ENCODE data around the gene MYO18A. TPM values are rescaled to one million over a fixed set of nuclear protein-coding genes. Genes with fewer than 3 reads are reported as not detected.

The MYO18A gene
- total and polyA plus RNA-seq, 2 experiments from 2014 or later: 16.0 to 30.5 TPM

DNA sequence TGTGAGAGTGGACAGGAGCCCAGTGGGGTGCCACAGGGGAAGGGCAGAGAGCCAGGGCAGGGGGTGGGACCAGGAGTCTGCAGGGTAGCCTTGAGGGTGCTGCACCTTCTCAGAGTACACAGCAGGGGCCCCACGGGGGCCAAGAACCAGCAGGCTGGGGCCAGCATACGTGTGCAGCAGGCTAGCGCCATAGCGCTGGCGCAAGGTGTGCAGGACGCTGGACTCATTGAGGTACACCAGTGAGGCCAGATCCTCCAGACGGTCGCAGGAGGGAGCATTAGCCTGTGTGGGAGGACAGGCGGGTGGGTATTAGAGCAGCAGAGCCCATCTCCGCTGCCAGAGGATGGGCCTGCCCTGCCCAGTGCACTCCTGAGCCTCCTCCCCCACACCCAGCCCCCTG lies 58.8 kb downstream of the MYO18A start:
- Histone ChIP-seq H3K9ac (no peak overlapping the region), H3K36me3 (ENCODE audit: low read depth) (no peaks in the 10 kb centered on the region), H3K9me2 (ENCODE audit: insufficient read depth) (no peaks in the 10 kb centered on the region), H3K4me2 (ENCODE audit: unreplicated experiment) (no peak overlapping the region), H3K27me3 (replicated peaks; ENCODE audit: insufficient read depth) (no peaks in the 10 kb centered on the region), H4K20me1 (ENCODE audit: insufficient read depth) (no peaks in the 10 kb centered on the region), H3K27ac (no peak overlapping the region), H3K79me2 (ENCODE audit: insufficient read depth) (0 out of 2 replicates have a peak, but pooled peaks cover 15% of the 10 kb centered on the region), H3F3A (ENCODE audit: insufficient read depth) (no peaks in the 10 kb centered on the region), H3K9me3 (ENCODE audit: low read depth) (no peaks in the 10 kb centered on the region), H3K4me1 (ENCODE audit: insufficient read depth) (no peaks in the 10 kb centered on the region), H2AFZ (no peak overlapping the region), H3K4me3 (no peak overlapping the region)
- in situ Hi-C loops (cut with MboI): no loop called here
- 97% methylated on average over 9 to 10 of the region's 10 CpGs for WGBS, 2 experiments (ENCODE audit: low coverage in 1 of 2, low lambda C conversion rate in 2 of 2, missing lambda C conversion rate in 2 of 2)
- no peak for DNase-seq
- TF ChIP-seq EZH2 (IDR thresholded peaks at IDR 0.05; ENCODE audit: insufficient read depth, poor library complexity, severe bottlenecking) (no peak), EZH2phosphoT487 (IDR thresholded peaks at IDR 0.05; ENCODE audit: insufficient read depth, low read depth) (no peak)

DNA sequence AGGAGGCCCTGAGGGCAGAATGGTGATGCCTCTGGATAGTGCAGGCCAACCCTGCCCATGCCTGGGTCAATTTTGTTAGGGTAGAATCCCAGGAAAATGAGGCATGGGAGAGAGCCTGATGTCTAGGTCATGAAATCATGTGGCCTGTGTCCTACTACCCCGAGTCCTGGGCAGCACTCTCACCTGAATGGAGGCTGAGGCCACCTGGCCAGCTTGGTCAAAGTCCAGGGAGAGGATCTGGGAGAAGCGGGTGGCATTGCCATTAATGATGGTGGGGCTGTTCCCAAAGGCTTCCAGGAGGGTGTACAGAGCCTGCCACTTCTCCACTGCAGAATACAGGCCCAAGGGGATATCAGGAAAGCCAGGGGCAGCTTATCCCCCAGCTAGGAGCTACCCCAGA lies 59.8 kb downstream of the MYO18A start:
- Histone ChIP-seq H3K9me3 (ENCODE audit: low read depth) (no peaks in the 10 kb centered on the region), H3K4me2 (ENCODE audit: unreplicated experiment) (no peak overlapping the region), H3F3A (ENCODE audit: insufficient read depth) (no peaks in the 10 kb centered on the region), H3K9ac (no peak overlapping the region), H2AFZ (no peak overlapping the region), H4K20me1 (ENCODE audit: insufficient read depth) (no peaks in the 10 kb centered on the region), H3K4me3 (no peak overlapping the region), H3K36me3 (ENCODE audit: low read depth) (no peaks in the 10 kb centered on the region), H3K27me3 (replicated peaks; ENCODE audit: insufficient read depth) (no peaks in the 10 kb centered on the region), H3K79me2 (ENCODE audit: insufficient read depth) (0 out of 2 replicates have a peak, but pooled peaks cover 7% of the 10 kb centered on the region), H3K27ac (no peak overlapping the region), H3K9me2 (ENCODE audit: insufficient read depth) (no peaks in the 10 kb centered on the region), H3K4me1 (ENCODE audit: insufficient read depth) (no peaks in the 10 kb centered on the region)
- WGBS, 2 experiments (ENCODE audit: low coverage in 1 of 2, low lambda C conversion rate in 2 of 2, missing lambda C conversion rate in 2 of 2): 74 to 84% methylated on average over 2 of the region's 2 CpGs
- no peak for TF ChIP-seq EZH2 (IDR thresholded peaks at IDR 0.05; ENCODE audit: insufficient read depth, poor library complexity, severe bottlenecking)
- TF ChIP-seq EZH2phosphoT487 (IDR thresholded peaks at IDR 0.05; ENCODE audit: insufficient read depth, low read depth): no peak
- in situ Hi-C loops (cut with MboI): no loop called here
- DNase-seq: no peak

- H3K4me2 ChIP-seq (ENCODE audit: unreplicated experiment): no peak overlapping the region
- no peaks in the 10 kb centered on the region for H3K9me3 ChIP-seq (ENCODE audit: low read depth)
- no peak overlapping the region for H2AFZ ChIP-seq
- 72 to 83% methylated on average over 6 of the region's 6 CpGs for WGBS, 2 experiments (ENCODE audit: low coverage in 1 of 2, low lambda C conversion rate in 2 of 2, missing lambda C conversion rate in 2 of 2)
- no peaks in the 10 kb centered on the region for H3K9me2 ChIP-seq (ENCODE audit: insufficient read depth)
- H3F3A ChIP-seq (ENCODE audit: insufficient read depth): no peaks in the 10 kb centered on the region
- H3K4me3 ChIP-seq: no peak overlapping the region
- H3K27ac ChIP-seq: no peak overlapping the region
- no peaks in the 10 kb centered on the region for H3K27me3 ChIP-seq (replicated peaks; ENCODE audit: insufficient read depth)
- no peak overlapping the region for H3K9ac ChIP-seq
- H3K36me3 ChIP-seq (ENCODE audit: low read depth): no peaks in the 10 kb centered on the region
- no peaks in the 10 kb centered on the region for H3K4me1 ChIP-seq (ENCODE audit: insufficient read depth)
- no peaks in the 10 kb centered on the region for H4K20me1 ChIP-seq (ENCODE audit: insufficient read depth)
- no peak for TF ChIP-seq EZH2 (IDR thresholded peaks at IDR 0.05; ENCODE audit: insufficient read depth, poor library complexity, severe bottlenecking)
- TF ChIP-seq EZH2phosphoT487 (IDR thresholded peaks at IDR 0.05; ENCODE audit: insufficient read depth, low read depth): no peak
- in situ Hi-C loops (cut with MboI): no loop called here
- no peak for DNase-seq
- H3K79me2 ChIP-seq (ENCODE audit: insufficient read depth): 0 out of 2 replicates have a peak, but pooled peaks cover 4% of the 10 kb centered on the region
Measured at GRCh38 chr17:29119265-29119664, 60.9 kb downstream of the MYO18A start.

GRCh38 chr17:29116804-29117753 lies 63.1 kb downstream of the MYO18A start:
- no peaks in the 10 kb centered on the region for H3F3A ChIP-seq (ENCODE audit: insufficient read depth)
- H3K27ac ChIP-seq: no peak overlapping the region
- no peaks in the 10 kb centered on the region for H3K36me3 ChIP-seq (ENCODE audit: low read depth)
- H3K9me3 ChIP-seq (ENCODE audit: low read depth): no peaks in the 10 kb centered on the region
- no peaks in the 10 kb centered on the region for H3K79me2 ChIP-seq (ENCODE audit: insufficient read depth)
- no peaks in the 10 kb centered on the region for H3K27me3 ChIP-seq (replicated peaks; ENCODE audit: insufficient read depth)
- H3K4me2 ChIP-seq (ENCODE audit: unreplicated experiment): no peak overlapping the region
- H3K9ac ChIP-seq: no peak overlapping the region
- no peaks in the 10 kb centered on the region for H4K20me1 ChIP-seq (ENCODE audit: insufficient read depth)
- 46 to 50% methylated on average over 26 of the region's 26 CpGs for WGBS, 2 experiments (ENCODE audit: low coverage in 1 of 2, low lambda C conversion rate in 2 of 2, missing lambda C conversion rate in 2 of 2)
- no peak overlapping the region for H2AFZ ChIP-seq
- in situ Hi-C loops (cut with MboI): no loop called here
- H3K9me2 ChIP-seq (ENCODE audit: insufficient read depth): no peaks in the 10 kb centered on the region
- no peaks in the 10 kb centered on the region for H3K4me1 ChIP-seq (ENCODE audit: insufficient read depth)
- peak; percentile 71 for DNase-seq
- no peak overlapping the region for H3K4me3 ChIP-seq
- TF ChIP-seq EZH2phosphoT487 (IDR thresholded peaks at IDR 0.05; ENCODE audit: insufficient read depth, low read depth) (no peak), EZH2 (IDR thresholded peaks at IDR 0.05; ENCODE audit: insufficient read depth, poor library complexity, severe bottlenecking) (no peak)
